ENCODE data around the gene MZB1. TPM values are rescaled to one million over a fixed set of nuclear protein-coding genes. Genes with fewer than 3 reads are reported as not detected.

The MZB1 gene
- total and polyA plus RNA-seq, 2 experiments from 2014 or later = 0.30 TPM; not detected in 1

DNA sequence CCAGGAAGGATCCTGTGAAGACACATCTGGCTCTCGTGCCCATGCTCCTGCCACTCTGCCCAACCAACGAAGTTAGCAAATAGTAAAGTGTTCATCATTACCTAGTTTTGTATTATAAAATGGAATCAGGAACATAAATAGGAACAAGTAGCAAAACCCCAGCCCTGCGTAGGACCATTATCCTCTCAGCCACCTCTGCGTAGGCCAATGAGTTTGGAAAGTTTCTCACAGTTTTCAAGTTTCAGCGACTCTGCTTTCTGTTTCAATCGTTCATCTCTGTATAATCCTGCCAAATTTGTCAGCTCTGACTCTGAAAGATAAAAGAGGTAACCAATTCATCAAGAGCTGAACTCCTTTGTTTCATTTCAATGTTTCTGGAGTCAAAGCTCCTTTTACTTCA, 24.2 kb upstream of the MZB1 start:
- no peaks in the 10 kb centered on the region for H3K79me2 ChIP-seq
- no peaks in the 10 kb centered on the region for H3K9me2 ChIP-seq (replicated peaks; ENCODE audit: insufficient read depth)
- H3K36me3 ChIP-seq (replicated peaks; ENCODE audit: insufficient read depth, low read depth) = no peaks in the 10 kb centered on the region
- no peak for DNase-seq (ENCODE audit: low spot score)
- H3K4me1 ChIP-seq (ENCODE audit: insufficient read depth) = peaks cover 15% of the 10 kb centered on the region
- H4K20me1 ChIP-seq (ENCODE audit: insufficient read depth, poor library complexity, severe bottlenecking) = no peaks in the 10 kb centered on the region
- WGBS (ENCODE audit: low lambda C conversion rate, missing lambda C conversion rate) = 97% methylated on average over 6 of the region's 6 CpGs
- TF ChIP-seq, protein P1, sequence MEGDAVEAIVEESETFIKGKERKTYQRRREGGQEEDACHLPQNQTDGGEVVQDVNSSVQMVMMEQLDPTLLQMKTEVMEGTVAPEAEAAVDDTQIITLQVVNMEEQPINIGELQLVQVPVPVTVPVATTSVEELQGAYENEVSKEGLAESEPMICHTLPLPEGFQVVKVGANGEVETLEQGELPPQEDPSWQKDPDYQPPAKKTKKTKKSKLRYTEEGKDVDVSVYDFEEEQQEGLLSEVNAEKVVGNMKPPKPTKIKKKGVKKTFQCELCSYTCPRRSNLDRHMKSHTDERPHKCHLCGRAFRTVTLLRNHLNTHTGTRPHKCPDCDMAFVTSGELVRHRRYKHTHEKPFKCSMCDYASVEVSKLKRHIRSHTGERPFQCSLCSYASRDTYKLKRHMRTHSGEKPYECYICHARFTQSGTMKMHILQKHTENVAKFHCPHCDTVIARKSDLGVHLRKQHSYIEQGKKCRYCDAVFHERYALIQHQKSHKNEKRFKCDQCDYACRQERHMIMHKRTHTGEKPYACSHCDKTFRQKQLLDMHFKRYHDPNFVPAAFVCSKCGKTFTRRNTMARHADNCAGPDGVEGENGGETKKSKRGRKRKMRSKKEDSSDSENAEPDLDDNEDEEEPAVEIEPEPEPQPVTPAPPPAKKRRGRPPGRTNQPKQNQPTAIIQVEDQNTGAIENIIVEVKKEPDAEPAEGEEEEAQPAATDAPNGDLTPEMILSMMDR (IDR thresholded peaks at IDR 0.05; ENCODE audit: poor library complexity) = no peak
- TF ChIP-seq EZH2phosphoT487 (IDR thresholded peaks at IDR 0.05; ENCODE audit: low read depth, severe bottlenecking, unreplicated experiment) = no peak
- TF ChIP-seq EZH2 (IDR thresholded peaks at IDR 0.05; ENCODE audit: borderline replicate concordance) = no peak
- no peak overlapping the region for H3K4me3 ChIP-seq
- no peaks in the 10 kb centered on the region for H3K27me3 ChIP-seq
- H2AFZ ChIP-seq = no peak overlapping the region
- H3K4me2 ChIP-seq = no peak overlapping the region
- no peak overlapping the region for H3K27ac ChIP-seq
- no peaks in the 10 kb centered on the region for H3K9me3 ChIP-seq (ENCODE audit: low read depth)

DNA sequence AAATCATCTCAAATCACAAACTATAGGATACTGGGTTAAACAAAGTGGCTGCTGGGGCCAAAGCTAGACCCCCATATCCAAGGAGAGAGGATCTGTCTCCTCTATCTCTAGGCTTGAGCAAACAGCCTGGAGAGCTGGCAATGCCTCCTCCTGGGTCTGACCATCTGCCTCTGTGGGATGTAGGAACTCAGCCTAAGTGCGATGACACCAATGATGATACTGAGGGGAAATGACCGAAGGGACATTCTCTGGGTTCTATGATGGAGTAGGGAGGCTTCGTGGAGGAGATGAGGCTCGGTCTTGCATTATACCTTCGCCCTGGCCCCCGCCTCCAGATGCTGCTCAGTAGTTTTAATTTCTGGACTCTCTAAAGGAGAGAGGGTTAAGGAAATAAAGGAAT, 23.4 kb upstream of the MZB1 start:
- no peak overlapping the region for H3K27ac ChIP-seq
- TF ChIP-seq, protein P1 (IDR thresholded peaks at IDR 0.05; ENCODE audit: poor library complexity) = no peak
- no peak for TF ChIP-seq EZH2 (IDR thresholded peaks at IDR 0.05; ENCODE audit: borderline replicate concordance)
- TF ChIP-seq EZH2phosphoT487 (IDR thresholded peaks at IDR 0.05; ENCODE audit: low read depth, severe bottlenecking, unreplicated experiment) = no peak
- H3K4me1 ChIP-seq (ENCODE audit: insufficient read depth) = peaks cover 10% of the 10 kb centered on the region
- H4K20me1 ChIP-seq (ENCODE audit: insufficient read depth, poor library complexity, severe bottlenecking) = no peaks in the 10 kb centered on the region
- 97% methylated on average over 6 of the region's 6 CpGs for WGBS (ENCODE audit: low lambda C conversion rate, missing lambda C conversion rate)
- H2AFZ ChIP-seq = no peak overlapping the region
- H3K9me3 ChIP-seq (ENCODE audit: low read depth) = no peaks in the 10 kb centered on the region
- no peaks in the 10 kb centered on the region for H3K27me3 ChIP-seq
- no peaks in the 10 kb centered on the region for H3K36me3 ChIP-seq (replicated peaks; ENCODE audit: insufficient read depth, low read depth)
- H3K4me2 ChIP-seq = no peak overlapping the region
- H3K4me3 ChIP-seq = no peak overlapping the region
- H3K9me2 ChIP-seq (replicated peaks; ENCODE audit: insufficient read depth) = no peaks in the 10 kb centered on the region
- H3K79me2 ChIP-seq = no peaks in the 10 kb centered on the region
- DNase-seq (ENCODE audit: low spot score) = no peak

DNA sequence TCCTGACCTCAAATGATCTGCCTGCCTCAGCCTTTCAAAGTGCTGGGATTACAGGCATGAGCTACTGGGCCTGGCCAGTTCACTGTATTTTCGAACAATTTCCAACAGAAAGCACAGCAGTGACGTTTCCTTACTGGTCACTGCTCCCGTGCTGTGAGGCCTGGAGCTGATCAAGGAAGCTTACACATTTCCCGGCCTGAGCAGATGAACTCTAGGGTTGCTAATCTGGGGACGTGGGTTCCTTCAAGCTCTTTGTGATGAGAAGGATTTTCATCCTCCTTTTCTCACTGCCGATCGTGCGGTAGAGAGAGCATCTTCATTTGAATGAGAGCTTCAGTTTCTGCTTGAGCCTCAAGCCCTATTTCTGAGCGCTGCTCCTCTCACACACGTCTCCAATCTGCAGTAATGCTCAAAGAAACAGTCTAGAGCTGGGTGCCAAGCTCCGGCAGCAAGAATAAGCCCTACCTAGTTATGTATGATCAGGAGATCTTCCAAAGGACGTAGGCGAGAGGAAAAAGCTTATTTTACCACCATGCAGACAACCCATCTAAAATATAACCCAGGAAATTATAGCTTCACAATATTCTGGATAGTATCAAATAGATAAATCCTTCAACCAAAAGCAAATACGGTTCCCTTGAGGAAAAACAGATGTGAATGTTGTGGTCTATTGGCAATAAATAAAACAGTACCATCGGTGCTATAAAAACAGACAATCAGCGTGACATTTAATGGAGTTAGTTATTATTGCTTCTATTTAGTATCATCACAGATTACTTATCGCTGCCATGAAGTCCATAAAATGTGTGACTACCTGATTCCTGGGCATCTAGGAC, 21.5 kb upstream of the MZB1 start:
- no peak for DNase-seq (ENCODE audit: low spot score)
- H2AFZ ChIP-seq = no peak overlapping the region
- H3K4me2 ChIP-seq = no peak overlapping the region
- H3K9me2 ChIP-seq (replicated peaks; ENCODE audit: insufficient read depth) = no peaks in the 10 kb centered on the region
- H3K9me3 ChIP-seq (ENCODE audit: low read depth) = no peaks in the 10 kb centered on the region
- 80% methylated on average over 17 of the region's 17 CpGs for WGBS (ENCODE audit: low lambda C conversion rate, missing lambda C conversion rate)
- no peak overlapping the region for H3K27ac ChIP-seq
- H3K4me1 ChIP-seq (ENCODE audit: insufficient read depth) = no peaks in the 10 kb centered on the region
- H4K20me1 ChIP-seq (ENCODE audit: insufficient read depth, poor library complexity, severe bottlenecking) = no peaks in the 10 kb centered on the region
- no peaks in the 10 kb centered on the region for H3K27me3 ChIP-seq
- TF ChIP-seq EZH2 (IDR thresholded peaks at IDR 0.05; ENCODE audit: borderline replicate concordance) = no peak
- TF ChIP-seq, protein P1 (IDR thresholded peaks at IDR 0.05; ENCODE audit: poor library complexity) = no peak
- no peaks in the 10 kb centered on the region for H3K79me2 ChIP-seq
- H3K4me3 ChIP-seq = no peak overlapping the region
- no peaks in the 10 kb centered on the region for H3K36me3 ChIP-seq (replicated peaks; ENCODE audit: insufficient read depth, low read depth)
